Neural cell (in vitro differentiated cells): ENCODE data around the gene MCM7.

Experiments
- EP300 ChIP-seq: fragments of 450-650 bp; conservative IDR thresholded peaks from 2 replicates; pipeline ENCODE4 v1.6.1; 2014; ENCODE audit warnings: antibody characterized with exemption, mild to moderate bottlenecking, moderate library complexity; ENCODE audit not compliant: poor library complexity, severe bottlenecking
- EZH2 ChIP-seq: fragments of 200-600, 300-800 bp; shearing (Covaris generic), sonication (generic); IDR thresholded peaks from 2 replicates; pipeline ENCODE4 v1.6.1; 2014; ENCODE audit warnings: antibody characterized with exemption, low read length, borderline replicate concordance, mild to moderate bottlenecking; ENCODE audit not compliant: insufficient read depth, poor library complexity, severe bottlenecking
- POLR2AphosphoS5 ChIP-seq: IDR thresholded peaks from 2 replicates; pipeline ENCODE4 v1.6.1; 2012
- RAD21 ChIP-seq: fragments of 450-650 bp; conservative IDR thresholded peaks from 2 replicates; pipeline ENCODE4 v1.6.1; 2014; ENCODE audit warnings: antibody characterized with exemption, mild to moderate bottlenecking, moderate library complexity
- SMC3 ChIP-seq: fragments of 450-650 bp; conservative IDR thresholded peaks from 2 replicates; pipeline ENCODE4 v1.6.1; 2014; ENCODE audit warnings: antibody characterized with exemption, mild to moderate bottlenecking, moderate library complexity; ENCODE audit not compliant: poor library complexity
- TAF1 ChIP-seq: IDR thresholded peaks from 2 replicates; pipeline ENCODE4 v1.6.1; 2012; ENCODE audit warnings: low read depth
- TF ChIP-seq, protein P1 (sequence below): fragments of 450-650 bp; IDR thresholded peaks from 2 replicates; pipeline ENCODE4 v1.5.1; 2014; ENCODE audit warnings: antibody characterized with exemption, mild to moderate bottlenecking, moderate library complexity; ENCODE audit not compliant: poor library complexity, severe bottlenecking
- TF ChIP-seq, protein P2 (sequence below): IDR thresholded peaks from 2 replicates; pipeline ENCODE4 v1.6.1; 2012; ENCODE audit warnings: borderline replicate concordance

DNA sequence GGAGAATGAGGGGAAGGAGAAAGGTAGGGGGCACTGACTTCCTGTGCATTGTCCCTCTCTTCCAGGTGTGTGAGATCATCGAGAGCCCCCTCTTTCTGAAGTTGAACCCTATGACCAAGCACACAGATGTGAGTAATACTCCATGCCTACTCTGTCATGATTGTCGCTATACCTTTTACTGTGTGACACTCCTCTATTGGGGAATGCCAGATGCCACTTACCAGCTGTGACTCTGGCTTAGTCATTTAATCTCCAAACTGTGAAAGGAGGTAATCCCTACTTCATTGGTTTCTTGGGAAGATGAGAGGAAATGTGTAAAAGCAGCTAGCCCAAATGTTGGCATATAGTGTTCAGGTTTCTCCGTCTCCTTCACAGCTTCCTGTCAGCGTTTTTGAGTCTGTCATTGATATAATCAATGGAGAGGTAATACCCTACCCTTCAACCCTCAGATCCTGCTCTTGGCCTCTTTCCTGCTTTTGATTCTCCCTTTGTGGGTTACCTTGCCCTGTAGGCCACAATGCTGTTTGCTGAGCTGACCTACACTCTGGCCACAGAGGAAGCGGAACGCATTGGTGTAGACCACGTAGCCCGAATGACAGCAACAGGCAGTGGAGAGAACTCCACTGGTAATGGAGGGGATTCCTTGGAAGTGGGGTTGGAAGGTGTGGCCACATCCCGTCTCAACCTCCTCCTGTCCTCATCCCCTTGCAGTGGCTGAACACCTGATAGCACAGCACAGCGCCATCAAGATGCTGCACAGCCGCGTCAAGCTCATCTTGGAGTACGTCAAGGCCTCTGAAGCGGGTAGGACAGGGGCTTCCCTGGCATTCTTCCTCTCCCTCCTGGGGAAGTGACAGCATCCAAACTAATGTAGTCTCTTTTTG lies 10.4 kb downstream of the MCM7 start:
- TF ChIP-seq EZH2 (no peak), SMC3 (no peak), TAF1 (no peak), EP300 (no peak), POLR2AphosphoS5 (no peak), RAD21 (no peak)
- TF ChIP-seq, protein P1, sequence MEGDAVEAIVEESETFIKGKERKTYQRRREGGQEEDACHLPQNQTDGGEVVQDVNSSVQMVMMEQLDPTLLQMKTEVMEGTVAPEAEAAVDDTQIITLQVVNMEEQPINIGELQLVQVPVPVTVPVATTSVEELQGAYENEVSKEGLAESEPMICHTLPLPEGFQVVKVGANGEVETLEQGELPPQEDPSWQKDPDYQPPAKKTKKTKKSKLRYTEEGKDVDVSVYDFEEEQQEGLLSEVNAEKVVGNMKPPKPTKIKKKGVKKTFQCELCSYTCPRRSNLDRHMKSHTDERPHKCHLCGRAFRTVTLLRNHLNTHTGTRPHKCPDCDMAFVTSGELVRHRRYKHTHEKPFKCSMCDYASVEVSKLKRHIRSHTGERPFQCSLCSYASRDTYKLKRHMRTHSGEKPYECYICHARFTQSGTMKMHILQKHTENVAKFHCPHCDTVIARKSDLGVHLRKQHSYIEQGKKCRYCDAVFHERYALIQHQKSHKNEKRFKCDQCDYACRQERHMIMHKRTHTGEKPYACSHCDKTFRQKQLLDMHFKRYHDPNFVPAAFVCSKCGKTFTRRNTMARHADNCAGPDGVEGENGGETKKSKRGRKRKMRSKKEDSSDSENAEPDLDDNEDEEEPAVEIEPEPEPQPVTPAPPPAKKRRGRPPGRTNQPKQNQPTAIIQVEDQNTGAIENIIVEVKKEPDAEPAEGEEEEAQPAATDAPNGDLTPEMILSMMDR = no peak
- TF ChIP-seq, protein P2, sequence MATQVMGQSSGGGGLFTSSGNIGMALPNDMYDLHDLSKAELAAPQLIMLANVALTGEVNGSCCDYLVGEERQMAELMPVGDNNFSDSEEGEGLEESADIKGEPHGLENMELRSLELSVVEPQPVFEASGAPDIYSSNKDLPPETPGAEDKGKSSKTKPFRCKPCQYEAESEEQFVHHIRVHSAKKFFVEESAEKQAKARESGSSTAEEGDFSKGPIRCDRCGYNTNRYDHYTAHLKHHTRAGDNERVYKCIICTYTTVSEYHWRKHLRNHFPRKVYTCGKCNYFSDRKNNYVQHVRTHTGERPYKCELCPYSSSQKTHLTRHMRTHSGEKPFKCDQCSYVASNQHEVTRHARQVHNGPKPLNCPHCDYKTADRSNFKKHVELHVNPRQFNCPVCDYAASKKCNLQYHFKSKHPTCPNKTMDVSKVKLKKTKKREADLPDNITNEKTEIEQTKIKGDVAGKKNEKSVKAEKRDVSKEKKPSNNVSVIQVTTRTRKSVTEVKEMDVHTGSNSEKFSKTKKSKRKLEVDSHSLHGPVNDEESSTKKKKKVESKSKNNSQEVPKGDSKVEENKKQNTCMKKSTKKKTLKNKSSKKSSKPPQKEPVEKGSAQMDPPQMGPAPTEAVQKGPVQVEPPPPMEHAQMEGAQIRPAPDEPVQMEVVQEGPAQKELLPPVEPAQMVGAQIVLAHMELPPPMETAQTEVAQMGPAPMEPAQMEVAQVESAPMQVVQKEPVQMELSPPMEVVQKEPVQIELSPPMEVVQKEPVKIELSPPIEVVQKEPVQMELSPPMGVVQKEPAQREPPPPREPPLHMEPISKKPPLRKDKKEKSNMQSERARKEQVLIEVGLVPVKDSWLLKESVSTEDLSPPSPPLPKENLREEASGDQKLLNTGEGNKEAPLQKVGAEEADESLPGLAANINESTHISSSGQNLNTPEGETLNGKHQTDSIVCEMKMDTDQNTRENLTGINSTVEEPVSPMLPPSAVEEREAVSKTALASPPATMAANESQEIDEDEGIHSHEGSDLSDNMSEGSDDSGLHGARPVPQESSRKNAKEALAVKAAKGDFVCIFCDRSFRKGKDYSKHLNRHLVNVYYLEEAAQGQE = no peak
